GM23248 (cell line): ENCODE data around the gene HTR2C. TPM values are rescaled to one million over a fixed set of nuclear protein-coding genes. Genes with fewer than 3 reads are reported as not detected.
"Not testable (repeated sequence)": the region's sequence is repeated elsewhere in the genome, so short reads cannot be mapped to it uniquely, and the experiment has no call there.

Source experiments
- DNase-seq: peaks from one replicate; pipeline ENCODE4 v3.0.0-alpha.2; 2015
- H2AFZ ChIP-seq: fragments of 200-600 bp; sonication (generic); 2 replicates; pipeline ENCODE4 v1.6.1; 2016; ENCODE audit warnings: antibody characterized with exemption
- H3F3A ChIP-seq: fragments of 200-600 bp; sonication (generic); 2 replicates; pipeline ENCODE4 v1.6.1; 2016; ENCODE audit warnings: mild to moderate bottlenecking, antibody characterized with exemption, mixed run types; ENCODE audit not compliant: insufficient read depth
- H3K27ac ChIP-seq: fragments of 200-600 bp; sonication (generic); 2 replicates; pipeline ENCODE4 v1.5.1; 2016; ENCODE audit warnings: mild to moderate bottlenecking
- H3K27me3 ChIP-seq: fragments of 200-600 bp; sonication (generic); replicated peaks from 2 replicates; pipeline ENCODE4 v1.6.1; 2016; ENCODE audit warnings: mild to moderate bottlenecking; ENCODE audit not compliant: insufficient read depth
- H3K36me3 ChIP-seq: fragments of 200-600 bp; sonication (generic); 2 replicates; pipeline ENCODE4 v1.6.1; 2016; ENCODE audit warnings: low read depth, mild to moderate bottlenecking
- H3K4me1 ChIP-seq: fragments of 200-600 bp; sonication (generic); 2 replicates; pipeline ENCODE4 v1.6.1; 2016; ENCODE audit warnings: mild to moderate bottlenecking; ENCODE audit not compliant: insufficient read depth
- H3K4me2 ChIP-seq: fragments of 200-600 bp; sonication (generic); one replicate; pipeline ENCODE4 v1.6.1; 2016; ENCODE audit warnings: mild to moderate bottlenecking; ENCODE audit not compliant: unreplicated experiment
- H3K4me3 ChIP-seq: fragments of 200-600 bp; sonication (generic); 2 replicates; pipeline ENCODE4 v1.5.1; 2016; ENCODE audit warnings: mild to moderate bottlenecking
- H3K79me2 ChIP-seq: fragments of 200-600 bp; sonication (generic); 2 replicates; pipeline ENCODE4 v1.6.1; 2016; ENCODE audit warnings: mild to moderate bottlenecking; ENCODE audit not compliant: insufficient read depth
- H3K9ac ChIP-seq: fragments of 200-600 bp; sonication (generic); 2 replicates; pipeline ENCODE4 v1.6.1; 2016; ENCODE audit warnings: mild to moderate bottlenecking
- H3K9me2 ChIP-seq: fragments of 200-600 bp; sonication (generic); 2 replicates; pipeline ENCODE4 v1.6.1; 2016; ENCODE audit warnings: mixed run types, mild to moderate bottlenecking, moderate library complexity; ENCODE audit not compliant: insufficient read depth
- H3K9me3 ChIP-seq: fragments of 200-600 bp; sonication (generic); one replicate; pipeline ENCODE4 v1.6.1; 2017; ENCODE audit warnings: low read depth
- H4K20me1 ChIP-seq: fragments of 200-600 bp; sonication (generic); 2 replicates; pipeline ENCODE4 v1.6.0; 2016; ENCODE audit not compliant: insufficient read depth
- EZH2 ChIP-seq: fragments of 200-600 bp; sonication (generic); IDR thresholded peaks from 2 replicates; pipeline ENCODE4 v1.6.1; 2018; ENCODE audit warnings: antibody characterized with exemption, mild to moderate bottlenecking; ENCODE audit not compliant: insufficient read depth, poor library complexity, severe bottlenecking
- EZH2phosphoT487 ChIP-seq: fragments of 200-600 bp; sonication (generic); IDR thresholded peaks from 2 replicates; pipeline ENCODE4 v1.6.1; 2018; ENCODE audit warnings: antibody characterized with exemption, moderate library complexity, mild to moderate bottlenecking, low read depth; ENCODE audit not compliant: insufficient read depth
- WGBS, 2 experiments: methylation state at CpG; one replicate each; pipeline ENCODE4 v1.1.6; 2015 to 2017; ENCODE audit warnings: low lambda C conversion rate in 2 of 2, low coverage in 1 of 2; ENCODE audit errors: missing lambda C conversion rate in 2 of 2; 5-methylcytosine and 5-hydroxymethylcytosine counted together
- in situ Hi-C: fragments of 300-500 bp; cut with MboI; formaldehyde crosslinking; loops from 2 replicates; pipeline ENCODE4 v1.15.0; 2020
- polyA plus RNA-seq: library from polyadenylated mRNA; unstranded; fragments of >200 nt; fragmentation: Nextera tagmentation; extraction: Ambion mirVana; gene quantifications from 2 replicates; pipeline ENCODE4 v1.2.1, GENCODE V29; 2016
- total RNA-seq: library from RNA; depleted of rRNA; stranded (reverse); fragments of >200 nt; shearing (Covaris generic); gene quantifications from 2 replicates; pipeline ENCODE4 v1.2.3, GENCODE V29; 2014

HTR2C gene
- total and polyA plus RNA-seq, 2 experiments from 2014 or later = not detected

GRCh38 chrX:114924423-114924822, 340.5 kb downstream of the HTR2C start:
- Histone ChIP-seq H2AFZ (no peak overlapping the region; the same call in 1 of the 2 replicates), H3K27me3 (no peaks in the 10 kb centered on the region), H3K4me2 (no peak overlapping the region), H3K4me1 (peaks cover 9% of the 10 kb centered on the region), H3K9me2 (no peaks in the 10 kb centered on the region), H3K79me2 (no peaks in the 10 kb centered on the region), H3K9ac (no peak overlapping the region), H3K27ac (no peak overlapping the region), H4K20me1 (no peaks in the 10 kb centered on the region), H3F3A (no peaks in the 10 kb centered on the region; the same call in 1 of the 2 replicates), H3K36me3 (no peaks in the 10 kb centered on the region), H3K4me3 (no peak overlapping the region), H3K9me3 (no peaks in the 10 kb centered on the region)
- in situ Hi-C loops = no loop called here
- no peak for TF ChIP-seq EZH2
- TF ChIP-seq EZH2phosphoT487 = no peak
- peak; percentile 20 for DNase-seq
- WGBS, 2 experiments = 60 to 75% methylated on average over 3 of the region's 3 CpGs

GRCh38 chrX:114924856-114925255, 341.0 kb downstream of the HTR2C start:
- Histone ChIP-seq H3K36me3 (no peaks in the 10 kb centered on the region), H3K9ac (no peak overlapping the region), H3K9me2 (no peaks in the 10 kb centered on the region), H3K4me2 (peak overlapping the region; percentile 7), H3K4me1 (peaks cover 9% of the 10 kb centered on the region), H3K4me3 (no peak overlapping the region), H3K27ac (no peak overlapping the region), H3K79me2 (no peaks in the 10 kb centered on the region), H4K20me1 (no peaks in the 10 kb centered on the region), H2AFZ (no peak overlapping the region; the same call in 1 of the 2 replicates), H3F3A (no peaks in the 10 kb centered on the region; the same call in 1 of the 2 replicates), H3K9me3 (no peaks in the 10 kb centered on the region), H3K27me3 (no peaks in the 10 kb centered on the region)
- peak; percentile 47 for DNase-seq
- in situ Hi-C loops = no loop called here
- TF ChIP-seq EZH2 (no peak), EZH2phosphoT487 (no peak)

GRCh38 chrX:114930227-114930626, 346.3 kb downstream of the HTR2C start:
- Histone ChIP-seq H3K27me3 (no peaks in the 10 kb centered on the region), H3K4me2 (no peak overlapping the region), H3F3A (no peaks in the 10 kb centered on the region), H2AFZ (no peak overlapping the region), H3K79me2 (no peaks in the 10 kb centered on the region), H3K4me1 (no peaks in the 10 kb centered on the region; the same call in 1 of the 2 replicates), H3K4me3 (no peak overlapping the region), H3K9ac (no peak overlapping the region), H3K27ac (no peak overlapping the region), H3K36me3 (no peaks in the 10 kb centered on the region), H4K20me1 (no peaks in the 10 kb centered on the region), H3K9me2 (no peaks in the 10 kb centered on the region), H3K9me3 (no peaks in the 10 kb centered on the region)
- no peak for TF ChIP-seq EZH2phosphoT487
- TF ChIP-seq EZH2 = no peak
- DNase-seq = peak; percentile 34
- in situ Hi-C loops = no loop called here

GRCh38 chrX:114932550-114932949, 348.7 kb downstream of the HTR2C start:
- Histone ChIP-seq H3K36me3 (no peaks in the 10 kb centered on the region), H3K4me3 (no peak overlapping the region), H3K79me2 (no peaks in the 10 kb centered on the region), H3K4me1 (no peaks in the 10 kb centered on the region), H3K27me3 (no peaks in the 10 kb centered on the region), H3K9ac (no peak overlapping the region), H4K20me1 (no peaks in the 10 kb centered on the region), H3K9me2 (no peaks in the 10 kb centered on the region), H3F3A (no peaks in the 10 kb centered on the region), H3K27ac (no peak overlapping the region), H2AFZ (no peak overlapping the region), H3K9me3 (no peaks in the 10 kb centered on the region), H3K4me2 (no peak overlapping the region)
- 27 to 71% methylated on average over 1 of the region's 1 CpG for WGBS, 2 experiments
- TF ChIP-seq EZH2phosphoT487 = no peak
- TF ChIP-seq EZH2 = no peak
- in situ Hi-C loops = no loop called here
- no peak for DNase-seq

- H3K79me2 ChIP-seq, H3K9me3 ChIP-seq, in situ Hi-C loops, H3K4me1 ChIP-seq, H3K36me3 ChIP-seq, H3K9me2 ChIP-seq, DNase-seq, H3K9ac ChIP-seq, H3F3A ChIP-seq, H3K27me3 ChIP-seq, H4K20me1 ChIP-seq, H2AFZ ChIP-seq, H3K4me2 ChIP-seq, H3K27ac ChIP-seq, H3K4me3 ChIP-seq: not testable (repeated sequence)
- 63% methylated on average over 2 of the region's 2 CpGs for WGBS, 2 experiments
Observed at GRCh38 chrX:114933291-114933690, 349.4 kb downstream of the HTR2C start.

GRCh38 chrX:114937090-114937489, 353.2 kb downstream of the HTR2C start:
- 80% methylated on average over 3 of the region's 3 CpGs for WGBS, 2 experiments
- H3K9ac ChIP-seq, H3K4me2 ChIP-seq, H2AFZ ChIP-seq, H3K4me1 ChIP-seq, H3F3A ChIP-seq, H3K9me2 ChIP-seq, DNase-seq, in situ Hi-C loops, H3K27ac ChIP-seq, H3K4me3 ChIP-seq, H3K9me3 ChIP-seq, H4K20me1 ChIP-seq, H3K36me3 ChIP-seq, H3K27me3 ChIP-seq, H3K79me2 ChIP-seq: not testable (repeated sequence)
